Natural killer cell (primary cell): ENCODE results near the gene GPR61. TPM values are rescaled to one million over a fixed set of nuclear protein-coding genes. Genes with fewer than 3 reads are reported as not detected.

Source experiments
- ATAC-seq, 3 donors: fragments of 150-1000 bp in 2 of 3; fragments of 200-7000 bp in 1 of 3; cut with Tn5 transposase; 1 replicate in 1 of 3; 2 replicates in 2 of 3; pipeline ENCODE4 v1.10.0; 2021; ENCODE audit warnings: mild to moderate bottlenecking in 2 of 3, moderate library complexity in 2 of 3
- DNase-seq, 2 donors: peaks; one replicate each; pipeline versions ENCODE4 v3.0.0 to v3.0.0-alpha.2; 2013 to 2021; ENCODE audit warnings: mixed read lengths in 1 of 2
- H3K27ac ChIP-seq: one replicate; pipeline ENCODE4 v1.5.1; 2013; ENCODE audit warnings: mild to moderate bottlenecking, low read length
- H3K27me3 ChIP-seq: one replicate; pipeline ENCODE4 v1.6.1; 2013; ENCODE audit warnings: low read length; ENCODE audit not compliant: control insufficient read depth, insufficient read depth
- H3K36me3 ChIP-seq: one replicate; pipeline ENCODE4 v1.6.1; 2013; ENCODE audit warnings: low read length; ENCODE audit not compliant: control insufficient read depth, insufficient read depth
- H3K4me1 ChIP-seq: one replicate; pipeline ENCODE4 v1.6.1; 2013; ENCODE audit warnings: low read length; ENCODE audit not compliant: control insufficient read depth, insufficient read depth
- H3K4me3 ChIP-seq: one replicate; pipeline ENCODE4 v1.5.1; 2013; ENCODE audit warnings: low read length
- H3K9me3 ChIP-seq: one replicate; pipeline ENCODE4 v1.6.1; 2013; ENCODE audit warnings: low read length; ENCODE audit not compliant: control insufficient read depth, insufficient read depth
- H3K27ac Mint-ChIP-seq, 2 donors: one replicate each; pipeline ENCODE4 v1.8.0; 2022; ENCODE audit warnings: mild to moderate bottlenecking in 2 of 2, mixed read lengths in 2 of 2, moderate library complexity in 1 of 2
- H3K27me3 Mint-ChIP-seq, 2 donors: one replicate each; pipeline ENCODE4 v1.8.0; 2022; ENCODE audit warnings: low read depth in 2 of 2, mixed read lengths in 2 of 2
- H3K36me3 Mint-ChIP-seq: one replicate; pipeline ENCODE4 v1.8.0; 2022; ENCODE audit warnings: mixed read lengths
- H3K4me1 Mint-ChIP-seq, 2 donors: one replicate each; pipeline ENCODE4 v1.8.0; 2022; ENCODE audit warnings: mixed read lengths in 2 of 2
- H3K4me3 Mint-ChIP-seq: one replicate; pipeline ENCODE4 v1.8.0; 2022; ENCODE audit warnings: mild to moderate bottlenecking, moderate library complexity, mixed read lengths
- H3K9me3 Mint-ChIP-seq, 2 donors: one replicate each; pipeline ENCODE4 v1.8.0; 2022; ENCODE audit warnings: mixed read lengths in 2 of 2
- WGBS: methylation state at CpG from one replicate; pipeline ENCODE4 v1.1.7; 2013; ENCODE audit warnings: missing lambda C conversion rate; ENCODE audit not compliant: insufficient coverage; 5-methylcytosine and 5-hydroxymethylcytosine counted together
- intact Hi-C: fragments of 100-400 bp; cut with micrococcal nuclease; formaldehyde crosslinking; loops from one replicate; pipeline ENCODE4 v1.14.2; 2022
- total RNA-seq, 4 donors: library from RNA; stranded (reverse); fragments of 120-200 nt in 1 of 4; gene quantifications; one replicate each; pipeline versions ENCODE4 v1.2.3 to v1.2.4, GENCODE V29; 2013 to 2022
- TF ChIP-seq, protein P1 (sequence below): fragments of 200-600 bp; IDR thresholded peaks from one replicate; pipeline ENCODE4 v1.8.0; 2022; ENCODE audit warnings: antibody characterized with exemption

The GPR61 gene
- total RNA-seq, 3 donors from 2014 or later (not counting 1 experiment from before 2014, with no cell fraction given) = 0.75 to 0.91 TPM; not detected in 1

DNA sequence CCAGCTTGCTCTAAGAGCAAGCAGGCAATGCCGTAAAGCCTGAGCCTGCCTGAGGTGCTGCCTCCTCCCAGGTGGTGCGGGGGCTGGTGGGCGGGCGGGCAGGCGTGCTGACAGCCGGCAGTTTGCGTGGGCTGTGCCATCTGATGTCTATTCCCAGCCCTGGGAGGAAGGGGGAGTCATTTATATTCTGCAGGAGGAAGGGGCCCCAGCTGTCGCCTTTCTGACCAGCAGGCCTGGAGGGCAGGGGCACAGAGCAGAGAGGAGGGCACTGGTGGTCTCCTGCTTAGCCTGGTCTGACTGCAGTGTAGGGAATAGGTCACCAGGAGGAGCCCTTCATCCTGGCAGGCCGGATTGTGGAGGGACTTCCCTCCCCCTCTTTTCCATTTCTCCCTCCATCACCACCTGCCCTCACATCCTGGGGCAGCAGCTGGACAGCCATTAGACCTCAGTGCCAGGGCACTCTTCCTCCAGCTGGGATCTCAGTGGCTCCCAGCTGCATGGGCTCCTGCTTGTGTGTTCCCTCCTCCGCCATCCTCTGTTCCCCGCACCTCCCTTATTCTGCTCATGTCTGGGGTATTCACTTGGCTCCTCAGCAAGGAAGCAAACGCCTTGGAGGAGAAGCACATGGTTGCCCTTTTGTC, 41.4 kb upstream of the GPR61 start:
- Histone ChIP-seq H3K27ac (no peak overlapping the region), H3K9me3 (no peaks in the 10 kb centered on the region), H3K36me3 (peaks cover 40% of the 10 kb centered on the region), H3K27me3 (no peaks in the 10 kb centered on the region), H3K4me1 (peaks cover 86% of the 10 kb centered on the region), H3K4me3 (no peak overlapping the region)
- Mint-ChIP-seq H3K9me3 (no peaks in the 10 kb centered on the region), H3K4me3 (no peak overlapping the region), H3K27me3 (no peaks in the 10 kb centered on the region), H3K36me3 (peaks cover 8% of the 10 kb centered on the region), H3K4me1 (peaks cover 45 to 70% of the 10 kb centered on the region in 2 donors), H3K27ac (no peak overlapping the region)
- no peak for ATAC-seq
- intact Hi-C loops = no loop called here
- TF ChIP-seq, protein P1, sequence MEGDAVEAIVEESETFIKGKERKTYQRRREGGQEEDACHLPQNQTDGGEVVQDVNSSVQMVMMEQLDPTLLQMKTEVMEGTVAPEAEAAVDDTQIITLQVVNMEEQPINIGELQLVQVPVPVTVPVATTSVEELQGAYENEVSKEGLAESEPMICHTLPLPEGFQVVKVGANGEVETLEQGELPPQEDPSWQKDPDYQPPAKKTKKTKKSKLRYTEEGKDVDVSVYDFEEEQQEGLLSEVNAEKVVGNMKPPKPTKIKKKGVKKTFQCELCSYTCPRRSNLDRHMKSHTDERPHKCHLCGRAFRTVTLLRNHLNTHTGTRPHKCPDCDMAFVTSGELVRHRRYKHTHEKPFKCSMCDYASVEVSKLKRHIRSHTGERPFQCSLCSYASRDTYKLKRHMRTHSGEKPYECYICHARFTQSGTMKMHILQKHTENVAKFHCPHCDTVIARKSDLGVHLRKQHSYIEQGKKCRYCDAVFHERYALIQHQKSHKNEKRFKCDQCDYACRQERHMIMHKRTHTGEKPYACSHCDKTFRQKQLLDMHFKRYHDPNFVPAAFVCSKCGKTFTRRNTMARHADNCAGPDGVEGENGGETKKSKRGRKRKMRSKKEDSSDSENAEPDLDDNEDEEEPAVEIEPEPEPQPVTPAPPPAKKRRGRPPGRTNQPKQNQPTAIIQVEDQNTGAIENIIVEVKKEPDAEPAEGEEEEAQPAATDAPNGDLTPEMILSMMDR = no peak
- peak in 1 of 2 donors; percentile 66 for DNase-seq
- WGBS = 90% methylated on average over 12 of the region's 12 CpGs

DNA sequence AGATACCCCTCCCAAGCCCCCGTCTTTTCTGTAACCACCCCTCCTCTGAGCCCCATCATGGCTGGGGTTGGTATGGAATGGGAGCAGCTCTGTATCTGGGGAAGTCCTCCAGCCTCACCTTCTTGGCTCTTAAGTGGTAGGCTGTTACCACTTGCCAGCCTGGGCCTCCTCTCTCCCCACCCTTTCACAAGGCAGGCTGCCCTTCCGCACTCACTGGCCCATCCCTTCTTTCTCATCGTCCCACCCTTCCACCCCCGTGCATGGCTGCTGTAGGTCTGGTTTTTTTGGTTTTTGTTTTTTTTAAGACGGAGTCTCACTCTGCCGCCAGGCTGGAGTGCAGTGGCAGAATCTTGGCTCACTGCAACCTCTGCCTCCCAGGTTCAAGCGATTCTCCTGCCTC, 40.6 kb upstream of the GPR61 start:
- Histone ChIP-seq H3K9me3 (no peaks in the 10 kb centered on the region), H3K4me3 (no peak overlapping the region), H3K36me3 (peaks cover 40% of the 10 kb centered on the region), H3K27ac (no peak overlapping the region), H3K27me3 (no peaks in the 10 kb centered on the region), H3K4me1 (peaks cover 87% of the 10 kb centered on the region)
- no peak for DNase-seq
- TF ChIP-seq, protein P1 = no peak
- ATAC-seq = no peak
- no peaks in the 10 kb centered on the region for H3K9me3 Mint-ChIP-seq
- no peak overlapping the region for H3K27ac Mint-ChIP-seq
- H3K27me3 Mint-ChIP-seq = no peaks in the 10 kb centered on the region
- intact Hi-C loops = no loop called here
- H3K4me3 Mint-ChIP-seq = no peak overlapping the region
- WGBS = 95% methylated on average over 4 of the region's 7 CpGs
- H3K4me1 Mint-ChIP-seq = peaks cover 50 to 72% of the 10 kb centered on the region in 2 donors
- H3K36me3 Mint-ChIP-seq = peaks cover 8% of the 10 kb centered on the region

DNA sequence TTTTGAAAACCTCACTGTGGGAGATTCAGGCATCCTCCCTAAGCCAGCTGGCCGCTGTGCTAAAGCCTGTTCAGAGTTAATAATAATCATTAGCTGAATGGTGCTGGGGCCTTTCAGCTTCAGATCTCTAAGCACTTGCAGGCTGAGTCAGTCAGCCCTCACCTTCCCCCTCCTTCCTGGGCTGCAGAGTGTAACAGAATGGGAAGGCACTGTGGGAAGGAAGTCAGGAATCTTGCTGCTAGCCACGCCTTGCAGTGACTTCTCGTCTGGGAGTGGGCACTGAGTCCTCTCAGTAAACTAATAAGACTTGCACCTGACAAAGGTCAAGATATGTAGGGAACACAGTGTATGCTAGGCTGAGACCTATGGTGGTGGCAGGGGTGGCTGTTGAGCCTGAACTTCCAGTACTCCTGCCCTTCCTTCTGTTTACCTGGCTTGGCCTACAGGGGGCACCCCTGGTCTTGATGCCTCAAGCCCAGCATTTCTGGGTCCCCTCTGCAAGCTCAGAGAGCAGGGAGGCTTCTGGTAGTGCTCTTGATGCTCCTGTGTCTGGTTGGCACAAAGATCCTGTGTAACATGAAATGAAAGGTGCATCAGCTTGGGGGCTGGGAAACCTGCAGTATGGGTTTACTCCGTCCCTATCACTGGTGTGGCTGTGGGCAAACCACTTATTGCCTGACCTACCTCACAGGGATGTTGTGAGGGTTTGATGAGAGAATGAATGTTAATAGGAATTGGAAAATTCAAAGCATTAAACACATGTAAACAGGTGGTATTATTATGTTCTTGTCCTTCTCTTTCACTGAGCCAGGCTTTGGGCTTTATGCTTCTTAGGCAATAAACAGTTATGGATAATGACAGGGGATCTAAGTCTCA, 39.8 kb upstream of the GPR61 start:
- Histone ChIP-seq H3K4me1 (peaks cover 89% of the 10 kb centered on the region), H3K27me3 (no peaks in the 10 kb centered on the region), H3K27ac (peak overlapping the region; percentile 11), H3K9me3 (no peaks in the 10 kb centered on the region), H3K4me3 (no peak overlapping the region), H3K36me3 (peaks cover 40% of the 10 kb centered on the region)
- H3K9me3 Mint-ChIP-seq = no peaks in the 10 kb centered on the region
- no peaks in the 10 kb centered on the region for H3K27me3 Mint-ChIP-seq
- DNase-seq = peak in 1 of 2 donors; percentile 81
- H3K27ac Mint-ChIP-seq = peak overlapping the region; percentile 81 to 82
- H3K4me3 Mint-ChIP-seq = peak overlapping the region; percentile 28
- H3K4me1 Mint-ChIP-seq = peaks cover 56 to 74% of the 10 kb centered on the region in 2 donors
- peaks cover 8% of the 10 kb centered on the region for H3K36me3 Mint-ChIP-seq
- ATAC-seq = peak in 2 of 3 donors; percentile 31 to 64
- intact Hi-C loops = no loop called here
- 73% methylated on average over 4 of the region's 4 CpGs for WGBS
- TF ChIP-seq, protein P1 = peak; percentile 37
